Measurements from ENCODE around the gene ACTRT2.

ACTRT2 gene

DNA sequence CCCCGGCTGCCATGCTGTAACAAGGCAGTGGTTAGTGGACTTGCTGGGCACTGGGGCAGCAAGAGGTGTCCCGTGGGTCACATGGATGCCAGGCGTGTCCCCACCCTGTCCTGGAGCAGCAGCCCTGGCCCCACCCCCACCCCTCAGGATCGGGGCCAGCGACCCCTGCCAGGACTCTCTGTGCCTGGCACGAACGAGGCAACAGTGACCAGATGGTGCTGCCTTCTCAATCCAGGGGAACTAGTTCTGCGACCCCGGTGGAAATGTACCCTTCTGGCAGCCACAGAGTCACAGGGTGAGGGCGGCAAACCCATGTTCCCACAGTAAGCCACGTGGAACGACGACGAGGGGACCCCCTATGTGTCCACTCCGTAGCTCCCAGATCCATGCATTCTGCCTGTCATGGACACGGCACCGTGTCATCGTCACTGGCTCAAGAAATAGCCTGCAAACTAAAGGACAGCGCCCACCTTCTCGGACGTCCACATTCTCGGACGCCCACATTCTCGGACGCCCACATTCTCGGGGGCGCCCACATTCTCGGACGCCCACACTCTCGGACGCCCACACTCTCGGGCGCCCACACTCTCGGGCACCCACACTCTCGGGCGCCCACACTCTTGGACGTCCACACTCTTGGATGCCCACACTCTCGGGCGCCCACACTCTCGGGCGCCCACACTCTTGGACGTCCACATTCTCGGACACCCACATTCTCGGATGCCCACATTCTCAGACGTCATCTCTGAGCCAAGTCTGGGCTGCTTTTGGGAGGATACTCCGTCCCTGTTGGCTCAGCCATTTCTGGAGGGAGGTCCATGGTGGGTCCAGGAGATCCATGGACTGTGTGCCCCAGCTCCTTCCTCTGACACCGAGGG lies 19.6 kb upstream of the ACTRT2 start:
- Histone ChIP-seq H3K79me2 (ENCODE audit: insufficient read depth, low read length) (no peaks in the 10 kb centered on the region), H2AFZ (ENCODE audit: low read depth, low read length) (no peak overlapping the region), H3K4me2 (ENCODE audit: insufficient read depth, low read length) (no peak overlapping the region), H3K27ac (ENCODE audit: low read length) (no peak overlapping the region), H3K36me3 (ENCODE audit: insufficient read depth, low read length) (no peaks in the 10 kb centered on the region), H4K20me1 (ENCODE audit: insufficient read depth, low read length) (no peaks in the 10 kb centered on the region), H3K4me3 (ENCODE audit: low read depth in 1 of 2, low read length in 2 of 2) (no peak overlapping the region), H3K9ac (ENCODE audit: low read depth, low read length) (no peak overlapping the region), H3K27me3 (ENCODE audit: insufficient read depth, low read length, poor library complexity) (no peaks in the 10 kb centered on the region), H3K4me1 (ENCODE audit: insufficient read depth, low read length) (no peaks in the 10 kb centered on the region), H3K9me3 (ENCODE audit: insufficient read depth, low read length, severe bottlenecking) (peaks cover 12% of the 10 kb centered on the region)
- no peak for TF ChIP-seq EZH2 (IDR thresholded peaks at IDR 0.05; ENCODE audit: borderline replicate concordance, low read depth, low read length, severe bottlenecking)
- TF ChIP-seq, protein P1, sequence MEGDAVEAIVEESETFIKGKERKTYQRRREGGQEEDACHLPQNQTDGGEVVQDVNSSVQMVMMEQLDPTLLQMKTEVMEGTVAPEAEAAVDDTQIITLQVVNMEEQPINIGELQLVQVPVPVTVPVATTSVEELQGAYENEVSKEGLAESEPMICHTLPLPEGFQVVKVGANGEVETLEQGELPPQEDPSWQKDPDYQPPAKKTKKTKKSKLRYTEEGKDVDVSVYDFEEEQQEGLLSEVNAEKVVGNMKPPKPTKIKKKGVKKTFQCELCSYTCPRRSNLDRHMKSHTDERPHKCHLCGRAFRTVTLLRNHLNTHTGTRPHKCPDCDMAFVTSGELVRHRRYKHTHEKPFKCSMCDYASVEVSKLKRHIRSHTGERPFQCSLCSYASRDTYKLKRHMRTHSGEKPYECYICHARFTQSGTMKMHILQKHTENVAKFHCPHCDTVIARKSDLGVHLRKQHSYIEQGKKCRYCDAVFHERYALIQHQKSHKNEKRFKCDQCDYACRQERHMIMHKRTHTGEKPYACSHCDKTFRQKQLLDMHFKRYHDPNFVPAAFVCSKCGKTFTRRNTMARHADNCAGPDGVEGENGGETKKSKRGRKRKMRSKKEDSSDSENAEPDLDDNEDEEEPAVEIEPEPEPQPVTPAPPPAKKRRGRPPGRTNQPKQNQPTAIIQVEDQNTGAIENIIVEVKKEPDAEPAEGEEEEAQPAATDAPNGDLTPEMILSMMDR (IDR thresholded peaks at IDR 0.05; ENCODE audit: borderline replicate concordance, extremely low read depth, low read length, poor library complexity, severe bottlenecking) = no peak
- DNase-seq (no peak), ATAC-seq (ENCODE audit: insufficient read depth, low read depth) (no peak)

DNA sequence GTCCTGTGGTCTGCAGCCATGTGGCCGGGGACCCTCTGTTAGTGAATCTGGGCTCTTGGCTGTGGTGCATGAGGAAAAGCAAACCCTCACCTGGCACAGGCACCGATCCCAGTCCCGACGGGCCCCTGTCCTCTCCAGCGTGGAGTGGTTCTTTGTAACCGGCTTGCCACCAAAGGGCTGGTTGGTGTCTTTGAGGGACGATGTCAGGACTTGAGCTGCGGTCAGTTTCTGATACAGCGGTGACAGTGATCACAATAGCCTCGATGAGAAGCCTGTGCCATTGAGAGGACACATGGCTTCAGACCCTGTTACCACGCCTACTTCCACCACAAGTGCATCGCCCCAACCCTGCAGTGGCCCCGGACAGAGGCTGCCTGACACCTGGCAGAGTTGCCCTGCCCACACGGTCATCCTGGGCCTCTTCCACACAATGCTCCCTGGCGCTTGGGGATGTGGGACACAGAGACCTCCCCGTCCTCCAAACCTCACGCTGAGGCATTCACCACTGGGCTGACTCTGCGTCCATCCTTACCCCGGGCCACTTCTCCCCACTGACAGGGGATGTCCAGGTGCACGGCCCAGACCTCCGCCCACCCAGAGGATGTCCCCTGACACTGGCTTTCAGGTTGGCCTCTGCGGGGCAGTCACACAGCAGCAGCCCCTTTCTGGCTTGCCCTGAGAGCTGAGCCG lies 18.8 kb upstream of the ACTRT2 start:
- no peak overlapping the region for H3K4me3 ChIP-seq (ENCODE audit: low read depth in 1 of 2, low read length in 2 of 2)
- H3K27me3 ChIP-seq (ENCODE audit: insufficient read depth, low read length, poor library complexity) = no peaks in the 10 kb centered on the region
- no peaks in the 10 kb centered on the region for H3K4me1 ChIP-seq (ENCODE audit: insufficient read depth, low read length)
- no peak for DNase-seq
- no peak overlapping the region for H2AFZ ChIP-seq (ENCODE audit: low read depth, low read length)
- no peaks in the 10 kb centered on the region for H3K79me2 ChIP-seq (ENCODE audit: insufficient read depth, low read length)
- H3K36me3 ChIP-seq (ENCODE audit: insufficient read depth, low read length) = no peaks in the 10 kb centered on the region
- no peak overlapping the region for H3K9ac ChIP-seq (ENCODE audit: low read depth, low read length)
- no peaks in the 10 kb centered on the region for H4K20me1 ChIP-seq (ENCODE audit: insufficient read depth, low read length)
- TF ChIP-seq, protein P1 (IDR thresholded peaks at IDR 0.05; ENCODE audit: borderline replicate concordance, extremely low read depth, low read length, poor library complexity, severe bottlenecking) = no peak
- TF ChIP-seq EZH2 (IDR thresholded peaks at IDR 0.05; ENCODE audit: borderline replicate concordance, low read depth, low read length, severe bottlenecking) = no peak
- H3K27ac ChIP-seq (ENCODE audit: low read length) = no peak overlapping the region
- no peak overlapping the region for H3K4me2 ChIP-seq (ENCODE audit: insufficient read depth, low read length)
- peaks cover 15% of the 10 kb centered on the region for H3K9me3 ChIP-seq (ENCODE audit: insufficient read depth, low read length, severe bottlenecking)
- no peak for ATAC-seq (ENCODE audit: insufficient read depth, low read depth)

DNA sequence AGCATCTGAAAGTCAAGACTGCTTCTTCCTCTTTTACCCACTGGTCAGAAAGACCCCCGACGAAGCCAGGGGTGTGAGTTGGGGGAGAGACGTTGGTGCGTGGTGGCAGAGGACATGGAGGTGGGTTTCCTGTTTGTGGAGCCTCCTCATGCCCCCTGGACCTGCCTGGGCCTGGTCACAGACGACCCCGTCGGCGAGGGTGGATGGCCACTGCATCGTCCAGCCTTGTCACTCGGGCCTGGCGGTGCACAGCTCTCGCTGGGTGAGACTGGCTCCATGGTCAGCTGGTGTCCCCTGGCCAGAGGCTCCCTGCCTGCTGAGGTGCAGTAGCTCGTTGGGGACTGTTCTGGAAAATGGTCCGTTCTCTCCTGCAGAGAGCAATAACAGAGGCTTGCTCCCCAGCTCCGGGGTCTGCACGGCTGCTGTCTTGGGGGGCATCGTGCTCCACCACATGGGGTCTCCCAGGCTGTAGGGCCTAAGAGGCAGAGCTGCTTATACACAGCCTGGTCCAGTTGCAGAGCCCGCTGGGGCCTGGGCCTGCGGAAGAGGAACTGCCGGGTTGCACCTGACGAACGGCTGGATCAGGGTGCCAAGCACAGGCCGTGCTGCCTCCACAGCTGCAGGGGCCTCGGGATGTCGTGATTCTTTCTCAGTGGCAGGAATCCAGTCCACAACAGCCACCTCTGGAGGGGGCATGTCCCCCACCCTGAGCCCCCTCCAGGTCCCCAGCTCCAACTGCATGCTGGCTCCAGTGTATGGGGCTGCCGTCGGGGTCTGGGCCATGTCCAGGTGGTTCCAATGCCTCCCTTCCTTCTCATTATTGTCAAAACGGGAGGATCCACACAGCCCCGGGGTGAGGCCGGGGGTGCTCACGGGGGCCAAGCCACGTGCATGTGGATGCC lies 18.0 kb upstream of the ACTRT2 start:
- no peak for ATAC-seq (ENCODE audit: insufficient read depth, low read depth)
- DNase-seq = no peak
- Histone ChIP-seq H3K9me3 (ENCODE audit: insufficient read depth, low read length, severe bottlenecking) (peaks cover 21% of the 10 kb centered on the region), H4K20me1 (ENCODE audit: insufficient read depth, low read length) (no peaks in the 10 kb centered on the region), H2AFZ (ENCODE audit: low read depth, low read length) (no peak overlapping the region), H3K4me1 (ENCODE audit: insufficient read depth, low read length) (no peaks in the 10 kb centered on the region), H3K4me3 (ENCODE audit: low read depth in 1 of 2, low read length in 2 of 2) (no peak overlapping the region), H3K9ac (ENCODE audit: low read depth, low read length) (no peak overlapping the region), H3K79me2 (ENCODE audit: insufficient read depth, low read length) (no peaks in the 10 kb centered on the region), H3K27me3 (ENCODE audit: insufficient read depth, low read length, poor library complexity) (no peaks in the 10 kb centered on the region), H3K36me3 (ENCODE audit: insufficient read depth, low read length) (no peaks in the 10 kb centered on the region), H3K4me2 (ENCODE audit: insufficient read depth, low read length) (no peak overlapping the region), H3K27ac (ENCODE audit: low read length) (no peak overlapping the region)
- TF ChIP-seq, protein P1 (IDR thresholded peaks at IDR 0.05; ENCODE audit: borderline replicate concordance, extremely low read depth, low read length, poor library complexity, severe bottlenecking) = no peak
- no peak for TF ChIP-seq EZH2 (IDR thresholded peaks at IDR 0.05; ENCODE audit: borderline replicate concordance, low read depth, low read length, severe bottlenecking)
